Astrocyte (in vitro differentiated cells and primary cell): ENCODE data around the gene TUT1.

Experiments
- CTCF ChIP-seq: IDR thresholded peaks from 2 replicates; pipeline ENCODE4 v1.5.1; 2011; ENCODE audit warnings: low read depth, mild to moderate bottlenecking, inconsistent platforms, low read length, moderate library complexity; ENCODE audit not compliant: insufficient read depth
- EZH2 ChIP-seq: IDR thresholded peaks from 2 replicates; pipeline ENCODE4 v1.6.1; 2012; ENCODE audit warnings: mild to moderate bottlenecking, low read length, inconsistent platforms; ENCODE audit not compliant: insufficient read depth

GRCh38 chr11:62539238-62539925 lies 51.9 kb downstream of the TUT1 start:
- TF ChIP-seq CTCF (no peak), EZH2 (no peak)
